Ishikawa (cell line): Measurements from ENCODE around the gene ZCCHC24.

Source experiments
- CREB1 ChIP-seq: IDR thresholded peaks from 2 replicates; pipeline ENCODE4 v1.6.1; 2012; ENCODE audit warnings: low read depth
- EGR1 ChIP-seq: IDR thresholded peaks from 2 replicates; pipeline ENCODE4 v1.6.1; 2012
- EP300 ChIP-seq: IDR thresholded peaks from 2 replicates; pipeline ENCODE4 v1.6.1; 2012; ENCODE audit warnings: borderline replicate concordance
- NFIC ChIP-seq: IDR thresholded peaks from 2 replicates; pipeline ENCODE4 v1.6.1; 2012
- RAD21 ChIP-seq: IDR thresholded peaks from 2 replicates; pipeline ENCODE4 v1.6.1; 2012; ENCODE audit warnings: low read depth
- TAF1 ChIP-seq: IDR thresholded peaks from 2 replicates; pipeline ENCODE4 v1.6.1; 2012; ENCODE audit warnings: low read depth, mild to moderate bottlenecking
- TCF12 ChIP-seq: IDR thresholded peaks from 2 replicates; pipeline ENCODE4 v1.6.1; 2012; ENCODE audit warnings: low read depth
- TEAD4 ChIP-seq: IDR thresholded peaks from 2 replicates; pipeline ENCODE4 v1.6.1; 2012
- YY1 ChIP-seq: IDR thresholded peaks from 2 replicates; pipeline ENCODE4 v1.6.1; 2012; ENCODE audit warnings: low read depth
- TF ChIP-seq, protein P1 (sequence below): IDR thresholded peaks from 2 replicates; pipeline ENCODE4 v1.6.1; 2012
- TF ChIP-seq, protein P2 (sequence below): IDR thresholded peaks from 2 replicates; pipeline ENCODE4 v1.6.1; 2012; ENCODE audit warnings: low read depth, mild to moderate bottlenecking
- TF ChIP-seq, protein P3 (sequence below): IDR thresholded peaks from 2 replicates; pipeline ENCODE4 v1.6.1; 2012

DNA sequence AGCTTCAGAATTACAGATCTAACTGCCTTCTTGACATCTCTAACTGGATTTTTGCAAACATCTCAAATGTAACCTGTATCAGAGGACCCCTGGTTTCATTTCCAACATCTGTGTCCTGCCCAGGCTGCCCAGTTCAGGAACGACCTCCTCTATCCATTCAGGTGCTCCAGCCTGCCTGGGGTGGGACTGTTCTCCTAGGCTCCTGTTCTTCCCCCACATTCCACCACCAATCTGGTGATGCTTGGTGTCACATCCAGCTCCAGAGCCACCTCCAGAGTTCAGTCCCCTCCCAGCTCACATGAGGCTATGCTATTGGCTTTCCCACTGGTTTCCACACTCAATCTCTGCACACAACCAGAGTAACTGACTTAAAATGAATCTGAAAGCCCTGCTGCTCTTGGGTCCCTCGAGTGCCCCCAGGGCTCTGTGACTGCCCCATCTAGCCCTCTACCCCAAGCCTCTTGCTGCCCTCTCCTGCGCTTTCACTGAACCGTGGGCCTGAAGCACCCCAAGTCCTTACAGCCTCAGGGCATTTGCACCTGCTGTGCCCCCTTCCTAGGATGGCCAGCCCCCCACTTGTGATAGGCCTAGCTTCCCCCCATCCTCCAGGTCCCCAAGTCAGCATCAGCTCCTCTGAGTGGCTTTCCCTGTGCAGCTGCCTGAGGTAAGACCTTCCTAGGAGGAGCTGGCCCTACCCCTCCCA is 52.1 kb downstream of the ZCCHC24 start:
- TF ChIP-seq EGR1 (no peak), NFIC (no peak), EP300 (no peak), TCF12 (no peak), RAD21 (no peak), TAF1 (no peak), CREB1 (no peak), YY1 (no peak), TEAD4 (no peak)
- TF ChIP-seq, protein P1, sequence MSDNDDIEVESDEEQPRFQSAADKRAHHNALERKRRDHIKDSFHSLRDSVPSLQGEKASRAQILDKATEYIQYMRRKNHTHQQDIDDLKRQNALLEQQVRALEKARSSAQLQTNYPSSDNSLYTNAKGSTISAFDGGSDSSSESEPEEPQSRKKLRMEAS, result no peak
- TF ChIP-seq, protein P2, sequence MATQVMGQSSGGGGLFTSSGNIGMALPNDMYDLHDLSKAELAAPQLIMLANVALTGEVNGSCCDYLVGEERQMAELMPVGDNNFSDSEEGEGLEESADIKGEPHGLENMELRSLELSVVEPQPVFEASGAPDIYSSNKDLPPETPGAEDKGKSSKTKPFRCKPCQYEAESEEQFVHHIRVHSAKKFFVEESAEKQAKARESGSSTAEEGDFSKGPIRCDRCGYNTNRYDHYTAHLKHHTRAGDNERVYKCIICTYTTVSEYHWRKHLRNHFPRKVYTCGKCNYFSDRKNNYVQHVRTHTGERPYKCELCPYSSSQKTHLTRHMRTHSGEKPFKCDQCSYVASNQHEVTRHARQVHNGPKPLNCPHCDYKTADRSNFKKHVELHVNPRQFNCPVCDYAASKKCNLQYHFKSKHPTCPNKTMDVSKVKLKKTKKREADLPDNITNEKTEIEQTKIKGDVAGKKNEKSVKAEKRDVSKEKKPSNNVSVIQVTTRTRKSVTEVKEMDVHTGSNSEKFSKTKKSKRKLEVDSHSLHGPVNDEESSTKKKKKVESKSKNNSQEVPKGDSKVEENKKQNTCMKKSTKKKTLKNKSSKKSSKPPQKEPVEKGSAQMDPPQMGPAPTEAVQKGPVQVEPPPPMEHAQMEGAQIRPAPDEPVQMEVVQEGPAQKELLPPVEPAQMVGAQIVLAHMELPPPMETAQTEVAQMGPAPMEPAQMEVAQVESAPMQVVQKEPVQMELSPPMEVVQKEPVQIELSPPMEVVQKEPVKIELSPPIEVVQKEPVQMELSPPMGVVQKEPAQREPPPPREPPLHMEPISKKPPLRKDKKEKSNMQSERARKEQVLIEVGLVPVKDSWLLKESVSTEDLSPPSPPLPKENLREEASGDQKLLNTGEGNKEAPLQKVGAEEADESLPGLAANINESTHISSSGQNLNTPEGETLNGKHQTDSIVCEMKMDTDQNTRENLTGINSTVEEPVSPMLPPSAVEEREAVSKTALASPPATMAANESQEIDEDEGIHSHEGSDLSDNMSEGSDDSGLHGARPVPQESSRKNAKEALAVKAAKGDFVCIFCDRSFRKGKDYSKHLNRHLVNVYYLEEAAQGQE, result no peak
- TF ChIP-seq, protein P3, sequence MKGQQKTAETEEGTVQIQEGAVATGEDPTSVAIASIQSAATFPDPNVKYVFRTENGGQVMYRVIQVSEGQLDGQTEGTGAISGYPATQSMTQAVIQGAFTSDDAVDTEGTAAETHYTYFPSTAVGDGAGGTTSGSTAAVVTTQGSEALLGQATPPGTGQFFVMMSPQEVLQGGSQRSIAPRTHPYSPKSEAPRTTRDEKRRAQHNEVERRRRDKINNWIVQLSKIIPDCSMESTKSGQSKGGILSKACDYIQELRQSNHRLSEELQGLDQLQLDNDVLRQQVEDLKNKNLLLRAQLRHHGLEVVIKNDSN, result no peak
